Stimulated activated CD4-positive, alpha-beta T cell treated with anti-CD3 and anti-CD28 coated beads, Interleukin-15, amount 100 ng/mL, for 1 hour (primary cell): ENCODE results near the gene RGS3.
"Not testable (repeated sequence)": the region's sequence is repeated elsewhere in the genome, so short reads cannot be mapped to it uniquely, and the experiment has no call there.

ENCODE experiments used
- DNase-seq, 2 donors: peaks; one replicate each; pipeline ENCODE4 v3.0.0-alpha.2; 2020; ENCODE audit warnings: low read depth in 1 of 2, low spot score in 1 of 2

RGS3 gene

DNA sequence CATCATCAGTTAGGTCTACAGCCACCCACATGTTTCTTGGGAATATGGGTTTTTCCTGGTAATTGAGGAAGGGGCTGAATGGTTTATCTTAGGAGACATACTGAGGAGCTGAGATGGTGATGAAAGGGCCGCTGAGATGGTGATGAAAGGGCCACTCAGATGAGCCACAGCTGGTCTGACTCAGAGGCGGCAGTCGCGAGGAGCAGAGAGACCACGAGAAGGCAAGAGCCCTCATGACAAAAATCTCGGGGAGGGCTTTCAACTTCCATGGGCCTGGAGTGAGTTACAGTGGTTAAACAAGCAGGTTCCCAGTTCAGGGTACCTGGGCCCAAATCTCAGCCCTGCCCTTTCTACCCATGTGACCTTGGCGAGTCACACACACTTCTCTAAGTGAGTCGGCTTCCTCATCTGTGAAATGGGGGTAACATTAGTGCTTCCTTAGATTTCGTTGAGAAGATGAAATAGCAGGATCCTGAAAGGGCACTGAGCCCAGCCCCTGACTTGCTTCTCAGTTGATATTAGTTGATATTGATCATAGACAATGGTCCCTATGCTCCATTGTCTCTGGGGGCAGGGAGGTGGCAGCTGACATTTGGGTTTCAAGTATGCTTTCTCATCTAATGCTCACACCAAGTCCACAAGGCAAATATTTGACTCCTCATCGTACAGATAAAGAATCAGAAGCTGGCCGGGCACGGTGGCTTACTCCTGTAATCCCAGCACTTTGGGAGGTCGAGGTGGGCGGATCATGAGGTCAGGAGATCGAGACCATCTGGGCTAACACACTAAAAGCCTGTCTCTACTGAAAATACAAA is 169.5 kb downstream of the RGS3 start:
- DNase-seq, result no peak

DNA sequence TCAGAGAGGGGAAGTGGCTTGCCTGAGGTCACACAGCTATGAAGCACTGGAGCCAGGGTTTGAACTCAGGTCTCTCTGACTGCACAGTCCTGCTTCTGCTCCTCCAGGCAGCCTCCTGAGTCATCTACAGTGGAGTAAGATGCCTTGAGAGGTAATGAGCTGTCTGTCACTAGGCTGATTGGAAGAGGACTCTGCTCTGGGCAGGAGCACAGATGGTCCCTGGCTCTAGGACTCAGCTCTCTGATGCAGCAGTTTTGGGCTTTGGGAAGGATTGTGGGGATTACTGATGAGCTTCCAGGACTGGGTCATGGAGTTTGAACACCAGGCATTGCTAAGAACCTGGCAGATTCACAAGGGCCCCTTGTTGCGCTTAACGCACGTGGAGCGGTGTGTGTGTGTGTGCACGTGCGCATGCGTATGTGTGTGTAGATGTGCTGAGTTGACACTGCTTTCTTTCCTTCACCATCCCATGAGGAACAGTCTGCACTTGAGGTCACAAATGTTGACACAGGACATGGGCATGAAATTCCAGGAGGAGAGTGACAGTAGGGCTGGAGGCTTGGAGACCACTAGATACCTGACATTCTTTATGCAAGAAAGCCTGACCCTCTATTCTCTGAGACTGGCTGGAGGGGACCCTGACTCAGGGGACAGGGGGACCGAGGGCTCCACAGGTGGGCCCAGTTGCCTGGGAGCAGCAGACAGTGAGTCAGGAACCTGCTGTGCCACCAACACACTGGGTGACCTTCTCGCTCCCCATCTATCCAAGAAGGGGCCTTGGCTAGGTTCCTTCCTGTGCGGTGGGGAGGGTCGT is 170.5 kb downstream of the RGS3 start:
- no peak for DNase-seq

DNA sequence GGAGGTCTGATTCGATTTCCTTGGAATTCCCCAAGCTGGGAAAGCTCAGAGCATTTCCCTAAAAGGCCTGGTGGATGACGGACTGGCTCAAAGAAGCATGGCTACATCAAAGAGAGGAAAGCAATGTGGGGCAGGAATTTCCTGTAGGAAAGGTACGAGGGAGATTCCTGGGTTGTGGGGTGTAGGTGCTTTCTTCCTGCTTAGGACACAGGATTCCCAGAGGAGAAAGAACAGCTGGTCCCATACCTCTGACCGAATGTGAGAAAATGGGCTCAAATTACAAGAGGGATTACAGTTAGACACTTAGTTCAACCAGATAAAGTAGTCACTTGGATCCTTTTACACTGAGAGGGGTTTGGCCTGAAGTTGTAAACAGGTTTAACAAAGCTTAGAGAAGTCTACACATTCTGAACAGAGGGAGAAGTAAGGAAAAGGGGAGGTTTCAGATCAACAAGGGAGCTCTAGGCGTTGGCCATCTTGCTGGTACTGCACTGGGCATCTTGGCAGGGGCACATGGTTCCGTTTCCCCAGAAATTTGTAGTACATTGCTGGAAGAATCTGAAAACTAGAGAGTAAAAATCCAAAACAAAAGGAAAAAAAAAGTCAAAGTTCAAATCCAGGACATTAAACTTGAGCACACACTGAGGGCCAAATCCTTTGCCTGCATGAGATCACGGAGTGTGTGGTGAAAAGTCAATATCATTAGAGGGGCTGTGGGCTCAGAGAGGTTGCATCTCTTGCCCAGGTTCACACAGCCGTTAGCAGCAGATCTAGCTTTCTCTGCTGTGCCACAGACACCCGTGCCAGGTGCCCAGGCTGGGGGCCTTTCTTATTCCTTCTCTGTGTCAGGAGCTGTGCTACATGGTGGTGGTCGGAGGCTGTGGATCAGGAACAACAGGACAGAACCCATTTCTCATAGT is 171.3 kb downstream of the RGS3 start:
- no peak for DNase-seq

DNA sequence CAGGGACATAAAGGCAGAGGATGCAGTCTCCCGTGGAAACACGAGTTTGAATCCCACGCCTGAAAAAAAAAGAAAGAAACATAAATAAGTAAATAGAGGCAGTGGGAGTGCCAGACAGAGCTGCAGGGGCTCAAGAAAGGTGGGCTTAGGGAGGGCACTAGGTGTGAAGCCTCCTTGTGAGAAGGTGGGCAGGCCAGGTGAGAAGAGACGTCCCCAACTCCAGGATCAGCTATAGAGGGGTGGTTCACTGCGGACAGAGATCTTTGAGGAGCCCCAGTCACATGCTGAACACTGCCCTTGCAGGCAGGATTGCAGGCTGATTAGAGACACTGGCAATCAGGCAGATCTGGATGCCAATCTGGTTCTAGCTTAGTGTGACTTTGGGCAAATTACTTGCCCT is 172.1 kb downstream of the RGS3 start:
- no peak for DNase-seq

DNA sequence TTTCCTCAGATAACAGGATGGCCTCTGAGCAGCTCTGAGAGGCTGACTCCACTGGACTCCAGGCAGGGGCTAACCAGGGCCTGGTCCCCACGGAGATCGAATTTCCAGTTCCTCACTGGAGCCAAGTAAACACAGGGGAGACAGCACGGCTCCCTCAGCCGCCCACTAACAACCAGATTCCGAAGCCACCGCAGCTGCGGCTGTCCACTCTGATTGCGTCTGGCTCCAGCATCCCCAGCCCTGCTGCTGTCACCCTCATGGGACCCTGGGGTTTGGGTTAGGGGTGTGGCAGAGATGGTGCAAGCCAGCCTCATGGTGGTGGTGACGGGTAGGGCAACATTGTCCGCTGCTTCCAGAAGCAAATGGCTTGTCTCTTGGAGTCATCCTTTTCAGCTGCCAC is 172.6 kb downstream of the RGS3 start:
- no peak for DNase-seq

DNA sequence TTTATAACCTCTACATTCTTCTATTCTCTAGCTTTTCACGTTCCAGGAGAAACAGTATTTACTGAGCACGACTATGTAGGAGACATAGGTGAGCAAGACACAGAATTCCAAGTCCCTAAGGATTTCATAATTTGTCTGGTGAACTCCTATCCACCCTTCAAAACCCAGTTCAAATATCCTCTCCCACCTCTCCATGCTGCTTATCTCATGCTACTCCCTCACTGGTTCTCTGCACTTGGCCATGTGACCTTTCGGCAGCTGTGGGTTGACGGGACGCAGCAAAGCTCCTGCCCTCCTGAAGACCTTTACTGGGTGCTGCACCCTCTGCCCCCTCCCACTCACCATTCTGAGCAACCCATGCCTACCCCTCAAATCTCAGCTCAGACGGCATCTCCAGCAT is 173.2 kb downstream of the RGS3 start:
- no peak for DNase-seq

DNA sequence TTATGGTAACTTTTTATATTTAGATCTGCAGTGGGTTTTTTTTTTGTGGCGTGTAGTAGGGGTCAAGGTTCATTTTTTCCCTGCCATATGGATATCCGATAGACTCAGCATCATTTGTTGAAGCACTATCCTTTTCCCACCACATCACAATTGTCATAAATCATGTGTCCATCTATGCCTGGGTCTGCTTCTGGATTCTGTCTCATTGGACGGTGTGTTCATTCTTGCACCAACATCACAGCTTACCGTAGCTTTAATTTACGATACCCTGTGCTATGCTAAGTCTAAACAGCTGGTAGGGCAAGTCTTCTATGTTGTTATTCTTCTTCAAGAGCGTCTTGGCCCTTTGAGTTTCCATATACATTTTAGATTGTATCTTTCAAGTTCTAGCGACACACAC is 175.0 kb downstream of the RGS3 start:
- DNase-seq, result no peak

DNA sequence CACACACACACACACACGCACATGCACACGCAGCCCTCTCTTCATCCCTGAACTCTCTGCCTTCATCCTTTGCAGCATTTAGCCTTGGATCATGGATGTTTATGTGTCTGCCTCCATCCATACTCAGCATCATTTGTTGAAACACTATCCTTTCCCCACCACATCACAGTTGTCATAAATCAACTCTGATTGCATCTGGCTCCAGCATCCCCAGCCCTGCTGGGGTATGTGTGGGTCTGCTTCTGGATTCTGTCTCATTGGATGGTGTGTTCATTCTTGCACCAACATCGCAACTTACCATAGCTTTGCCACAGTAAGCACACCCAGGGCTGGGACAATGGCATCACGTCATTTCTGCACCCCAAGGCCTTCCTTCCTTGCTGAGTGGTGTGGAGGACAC is 175.4 kb downstream of the RGS3 start:
- no peak for DNase-seq

DNA sequence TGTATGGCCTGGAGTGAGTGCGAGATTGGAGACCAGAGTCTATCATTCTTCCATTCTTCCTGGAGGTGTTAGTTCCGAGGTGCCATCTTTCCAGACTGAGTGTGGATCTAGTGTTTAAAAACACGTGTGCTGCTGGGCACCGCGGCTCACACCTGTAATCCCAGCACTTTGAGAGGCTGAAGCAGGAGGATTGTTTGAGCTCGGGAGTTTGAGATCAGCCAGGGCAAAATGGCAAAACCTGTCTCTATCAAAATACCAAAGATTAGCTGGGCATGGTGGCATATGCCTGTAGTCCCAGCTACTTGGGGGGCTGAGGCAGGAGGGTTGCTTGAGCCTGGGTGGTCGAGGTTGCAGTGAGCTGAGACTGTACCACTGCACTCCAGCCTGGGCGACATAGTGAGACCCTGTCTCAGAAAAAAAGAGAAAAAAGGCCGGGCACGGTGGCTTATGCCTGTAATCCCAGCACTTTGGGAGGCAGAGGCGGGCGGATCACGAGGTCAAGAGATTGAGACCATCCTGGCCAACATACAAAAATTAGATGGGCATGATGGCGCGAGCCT is 176.0 kb downstream of the RGS3 start:
- DNase-seq, result not testable (repeated sequence)

DNA sequence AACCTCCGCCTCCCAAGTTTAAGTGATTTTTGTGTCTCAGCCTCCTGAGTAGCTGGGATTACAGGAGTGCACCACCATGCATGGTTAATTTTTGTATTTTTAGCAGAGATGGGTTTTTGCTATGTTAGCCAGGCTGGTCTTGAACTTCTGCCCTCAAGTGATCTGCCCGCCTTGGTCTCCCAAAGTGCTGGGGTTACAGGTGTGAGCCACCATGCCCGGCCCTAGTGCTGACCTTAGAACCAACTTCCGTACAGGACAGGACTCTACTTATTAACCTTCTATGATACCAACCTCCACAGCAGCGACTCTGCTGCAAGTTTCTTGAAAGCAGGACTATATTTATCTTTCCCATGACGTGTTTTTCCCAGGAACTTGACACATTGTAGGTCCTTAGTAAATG is 176.9 kb downstream of the RGS3 start:
- no peak for DNase-seq

DNA sequence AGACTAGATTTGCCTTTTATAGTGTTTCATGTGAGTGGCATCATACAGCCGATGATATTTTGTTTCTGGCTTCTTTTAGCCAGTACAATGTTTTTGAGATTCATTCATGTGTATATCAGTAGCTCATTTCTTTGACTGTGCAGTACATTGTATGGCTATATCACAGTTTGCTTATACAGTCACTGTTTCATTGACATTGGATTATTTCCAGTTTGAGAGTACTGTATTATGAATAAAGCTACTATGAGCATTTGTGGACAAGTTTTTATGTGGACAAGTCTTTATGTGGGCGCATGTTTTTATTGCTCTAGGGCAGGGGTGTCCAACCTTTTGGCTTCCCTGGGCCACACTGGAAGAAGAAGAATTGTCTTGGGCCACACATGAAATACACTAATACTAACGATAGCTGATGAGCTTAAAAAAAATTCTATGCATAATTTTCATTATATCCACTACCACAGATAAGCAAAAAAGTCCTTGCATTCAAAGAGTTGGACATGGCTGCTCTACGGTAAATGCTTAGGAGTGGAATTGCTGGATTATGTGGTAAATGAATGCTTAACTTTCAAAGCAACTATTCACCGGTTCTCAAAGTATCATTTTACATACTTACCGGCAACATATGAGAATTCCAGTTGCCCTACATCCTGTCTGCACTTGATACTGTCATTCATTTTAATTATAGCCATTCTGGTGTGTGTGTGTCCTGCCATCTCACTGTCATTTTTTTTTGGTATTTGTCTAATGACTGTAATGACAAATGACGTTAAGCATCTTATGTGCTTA is 177.8 kb downstream of the RGS3 start:
- no peak for DNase-seq

DNA sequence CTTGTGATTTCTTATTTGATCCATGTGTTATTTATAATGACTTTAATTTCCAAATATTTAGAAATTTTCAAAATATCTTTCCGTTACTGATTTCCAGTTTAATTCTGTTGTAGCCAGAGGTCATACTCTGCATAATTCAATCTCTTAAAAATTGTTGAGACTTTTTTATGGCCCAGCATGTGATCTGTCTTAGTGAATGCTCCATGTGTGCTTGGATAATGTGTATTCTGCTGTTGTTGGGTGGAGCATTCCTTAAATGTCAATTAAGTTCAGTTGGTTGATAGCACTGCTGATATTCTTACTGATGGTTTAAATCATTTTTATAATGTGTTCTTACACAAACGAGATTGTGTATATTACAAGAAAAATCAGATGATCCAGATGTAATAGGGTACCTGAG is 180.8 kb downstream of the RGS3 start:
- DNase-seq, result no peak

DNA sequence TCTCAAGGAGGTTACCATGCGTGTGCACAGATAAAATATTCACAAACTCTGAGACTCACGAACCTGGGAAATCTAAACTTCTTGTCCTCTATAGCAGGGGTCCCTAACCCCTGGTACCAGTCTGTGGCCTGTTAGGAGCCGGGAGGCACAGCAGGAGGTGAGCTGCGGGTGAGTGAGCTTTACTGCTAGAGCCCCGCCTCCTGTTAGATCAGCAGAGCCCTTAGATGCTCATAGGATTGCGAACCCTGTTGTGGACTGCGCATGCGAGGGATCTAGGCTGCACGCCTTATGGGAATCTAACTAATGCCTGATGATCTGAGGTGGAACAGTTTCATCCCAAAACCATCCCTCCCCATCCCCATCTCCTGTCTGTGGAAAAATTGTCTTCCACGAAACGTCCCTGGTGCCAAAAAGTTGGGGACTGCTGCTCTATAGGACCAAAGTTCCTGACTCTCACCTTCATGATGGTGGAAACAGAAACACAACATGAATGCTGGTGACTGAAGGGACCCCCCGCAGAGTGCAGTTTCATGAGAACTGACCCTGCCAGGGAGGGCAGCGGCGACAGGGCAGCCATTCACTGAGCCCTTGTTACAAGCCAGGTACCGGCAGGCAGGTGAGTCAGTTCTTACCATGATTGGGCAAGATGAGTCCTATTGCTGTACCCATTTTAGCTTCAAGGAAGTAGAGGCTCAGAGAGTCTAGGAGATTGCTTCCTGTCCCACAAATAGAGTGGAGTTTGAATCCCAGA is 181.9 kb downstream of the RGS3 start:
- no peak for DNase-seq

DNA sequence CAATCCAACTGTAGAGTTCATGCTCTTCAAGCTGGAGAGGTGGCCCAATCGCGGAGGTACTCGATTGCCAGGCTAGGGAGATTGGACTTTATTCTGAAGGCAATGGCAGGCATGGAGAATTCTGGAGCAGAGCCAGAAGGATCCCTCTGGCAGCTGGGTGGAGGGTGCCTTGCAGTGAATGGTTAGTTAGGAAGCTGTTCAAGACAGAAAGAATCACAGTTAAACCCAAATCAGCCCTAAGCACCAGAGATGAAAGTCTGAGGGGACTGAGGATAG is 182.4 kb downstream of the RGS3 start:
- DNase-seq, result no peak

DNA sequence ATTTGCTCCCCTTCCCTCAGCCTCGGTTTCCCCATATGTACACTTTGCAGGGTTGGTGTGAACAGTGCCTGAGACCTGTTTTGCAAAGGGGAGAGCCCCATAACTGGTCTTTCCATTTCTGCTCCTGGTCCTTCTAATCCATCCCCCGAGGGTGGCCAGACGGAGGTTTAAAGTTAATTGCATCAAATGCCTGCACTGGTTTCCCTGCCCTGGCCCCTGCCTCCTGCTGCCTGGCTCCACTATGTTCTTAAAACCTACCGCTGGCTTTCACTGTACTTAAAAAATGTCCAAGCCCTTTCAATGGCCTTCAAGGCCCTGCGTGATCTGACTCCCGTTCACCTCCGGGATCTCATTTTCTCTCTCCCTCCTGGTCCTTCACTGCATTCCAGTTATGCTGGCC is 183.0 kb downstream of the RGS3 start:
- no peak for DNase-seq
